Liver (tissue), 9 donors: Measurements from ENCODE around the gene CFAP251. TPM values are rescaled to one million over a fixed set of nuclear protein-coding genes. Genes with fewer than 3 reads are reported as not detected.

Experiments
- DNase-seq: peaks from one replicate; pipeline ENCODE4 v3.0.0-alpha.2; 2017; ENCODE audit warnings: low spot score
- H3K27ac ChIP-seq, 2 donors: one replicate each; pipeline ENCODE4 v1.7.0; 2013; ENCODE audit warnings: inconsistent platforms in 2 of 2, low read length in 2 of 2, control low read depth in 1 of 2, low read depth in 1 of 2, mild to moderate bottlenecking in 1 of 2
- H3K27me3 ChIP-seq, 4 donors: one replicate each; pipeline versions ENCODE4 v1.6.1 to v1.7.0; 2013; ENCODE audit warnings: low read length in 3 of 4, inconsistent platforms in 1 of 4, mild to moderate bottlenecking in 1 of 4, moderate library complexity in 1 of 4; ENCODE audit not compliant: control insufficient read depth in 4 of 4, insufficient read depth in 4 of 4
- H3K36me3 ChIP-seq, 4 donors: one replicate each; pipeline versions ENCODE4 v1.6.1 to v1.7.0; 2013; ENCODE audit warnings: low read length in 3 of 4, mild to moderate bottlenecking in 3 of 4, low read depth in 1 of 4, moderate library complexity in 1 of 4; ENCODE audit not compliant: control insufficient read depth in 4 of 4, insufficient read depth in 3 of 4
- H3K4me1 ChIP-seq, 4 donors: one replicate each; pipeline versions ENCODE4 v1.6.1 to v1.7.0; 2013; ENCODE audit warnings: low read length in 3 of 4, mild to moderate bottlenecking in 3 of 4, moderate library complexity in 1 of 4; ENCODE audit not compliant: control insufficient read depth in 4 of 4, insufficient read depth in 4 of 4
- H3K4me3 ChIP-seq, 3 donors: one replicate each; pipeline versions ENCODE4 v1.6.1 to v1.7.0; 2013; ENCODE audit warnings: low read length in 3 of 3, control low read depth in 1 of 3, low read depth in 1 of 3, mild to moderate bottlenecking in 1 of 3
- H3K9ac ChIP-seq, 2 donors: one replicate each; pipeline ENCODE4 v1.7.0; 2013; ENCODE audit warnings: low read length in 2 of 2, mild to moderate bottlenecking in 2 of 2, moderate library complexity in 2 of 2, control low read depth in 1 of 2, low read depth in 1 of 2
- H3K9me3 ChIP-seq, 4 donors: one replicate each; pipeline versions ENCODE4 v1.6.1 to v1.7.0; 2013; ENCODE audit warnings: low read length in 3 of 4; ENCODE audit not compliant: control insufficient read depth in 4 of 4
- EGR1 ChIP-seq, 2 donors: IDR thresholded peaks; 2 replicates each; pipeline ENCODE4 v1.6.1; 2016 to 2018; ENCODE audit warnings: antibody characterized with exemption in 2 of 2, low read depth in 2 of 2
- JUND ChIP-seq, 2 donors: IDR thresholded peaks; 2 replicates each; pipeline ENCODE4 v1.6.1; 2016; ENCODE audit warnings: antibody characterized with exemption in 2 of 2
- NR2F2 ChIP-seq: IDR thresholded peaks from 2 replicates; pipeline ENCODE4 v1.6.1; 2016; ENCODE audit warnings: antibody characterized with exemption
- RAD21 ChIP-seq, 2 donors: IDR thresholded peaks; 2 replicates each; pipeline ENCODE4 v1.6.1; 2016; ENCODE audit warnings: antibody characterized with exemption in 2 of 2, mild to moderate bottlenecking in 2 of 2
- TAF1 ChIP-seq: conservative IDR thresholded peaks from 2 replicates; pipeline ENCODE4 v1.6.1; 2016; ENCODE audit warnings: antibody characterized with exemption, mild to moderate bottlenecking
- YY1 ChIP-seq: IDR thresholded peaks from 2 replicates; pipeline ENCODE4 v1.6.1; 2016; ENCODE audit warnings: antibody characterized with exemption, mild to moderate bottlenecking
- WGBS: extraction: QIAGEN DNeasy Blood & Tissue Kit; methylation state at CpG from one replicate; pipeline ENCODE4 v1.1.7; 2013; 5-methylcytosine and 5-hydroxymethylcytosine counted together
- polyA plus RNA-seq, 2 donors: library from polyadenylated mRNA; stranded (reverse) in 1 of 2; unstranded in 1 of 2; fragments of 200-250 nt in 1 of 2; fragments of >200 nt in 1 of 2; fragmentation: Nextera tagmentation in 1 of 2; extraction: Ambion mirVana in 1 of 2; gene quantifications; one replicate each; pipeline versions ENCODE4 v1.2.1 to v1.2.3, GENCODE V29; 2013 to 2015
- total RNA-seq, 2 donors: library from RNA; depleted of rRNA; stranded (reverse); fragments of >200 nt; gene quantifications; one replicate each; pipeline ENCODE4 v1.2.3, GENCODE V29; 2014
- TF ChIP-seq, protein P1 (sequence below): IDR thresholded peaks from 2 replicates; pipeline ENCODE4 v1.6.1; 2016; ENCODE audit warnings: antibody characterized with exemption
- TF ChIP-seq, protein P2 (sequence below): fragments of 150-350 bp; IDR thresholded peaks from 2 replicates; pipeline ENCODE4 v1.5.1; 2017; ENCODE audit warnings: improper control_type of control experiment, low read depth, low read length; ENCODE audit not compliant: missing input control
- TF ChIP-seq, protein P3 (sequence below): IDR thresholded peaks from 2 replicates; pipeline ENCODE4 v1.6.1; 2016; ENCODE audit warnings: antibody characterized with exemption
- TF ChIP-seq, protein P4 (sequence below): IDR thresholded peaks from 2 replicates; pipeline ENCODE4 v1.6.1; 2016; ENCODE audit warnings: antibody characterized with exemption, mild to moderate bottlenecking
- TF ChIP-seq, protein P5 (sequence below): IDR thresholded peaks from 2 replicates; pipeline ENCODE4 v1.6.1; 2016; ENCODE audit warnings: antibody characterized with exemption
- donor health status: healthy.
- donor health status: healthy.
- donor health status: healthy.
- donor health status: healthy.
- donor health status: healthy.

The CFAP251 gene
- total and polyA plus RNA-seq, 4 donors = 1.6 to 4.0 (median 2.0) TPM

DNA sequence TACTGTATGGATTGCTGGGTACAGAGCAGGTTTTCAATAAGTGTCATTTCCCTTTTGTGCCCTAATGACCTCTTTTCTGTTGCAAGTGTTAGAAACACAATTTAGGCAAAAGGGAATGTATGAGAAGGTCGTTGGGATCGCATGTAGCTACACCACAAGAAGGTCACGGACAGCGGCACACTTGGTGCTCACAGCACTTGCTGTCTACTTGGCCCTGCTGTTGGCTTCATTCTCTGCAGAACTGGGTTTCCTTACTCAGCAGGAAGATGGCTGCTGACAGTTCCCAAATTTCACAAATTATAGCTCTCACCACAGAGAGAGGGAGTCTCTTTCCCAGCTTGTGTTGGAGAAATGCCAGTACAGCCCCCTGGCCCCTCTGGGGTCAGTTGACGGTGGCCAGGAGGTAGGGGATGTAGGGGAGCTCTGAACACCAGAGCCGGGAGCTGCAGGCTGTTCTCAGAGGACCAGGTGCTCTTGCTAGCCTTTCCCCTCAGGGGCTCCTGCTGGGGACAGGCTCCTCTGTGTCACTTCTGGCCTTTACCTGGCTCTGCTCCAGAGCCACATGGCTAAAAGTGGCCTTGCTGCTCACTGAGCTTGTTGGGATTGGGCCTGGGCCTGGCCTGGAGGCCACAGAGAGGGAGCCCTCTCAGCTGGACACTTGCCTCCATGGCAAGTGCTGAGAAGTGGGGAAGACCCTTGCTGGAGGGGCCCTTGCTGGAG, 52.3 kb downstream of the CFAP251 start:
- Histone ChIP-seq H3K4me3 (no peak overlapping the region), H3K9ac (no peak overlapping the region)

DNA sequence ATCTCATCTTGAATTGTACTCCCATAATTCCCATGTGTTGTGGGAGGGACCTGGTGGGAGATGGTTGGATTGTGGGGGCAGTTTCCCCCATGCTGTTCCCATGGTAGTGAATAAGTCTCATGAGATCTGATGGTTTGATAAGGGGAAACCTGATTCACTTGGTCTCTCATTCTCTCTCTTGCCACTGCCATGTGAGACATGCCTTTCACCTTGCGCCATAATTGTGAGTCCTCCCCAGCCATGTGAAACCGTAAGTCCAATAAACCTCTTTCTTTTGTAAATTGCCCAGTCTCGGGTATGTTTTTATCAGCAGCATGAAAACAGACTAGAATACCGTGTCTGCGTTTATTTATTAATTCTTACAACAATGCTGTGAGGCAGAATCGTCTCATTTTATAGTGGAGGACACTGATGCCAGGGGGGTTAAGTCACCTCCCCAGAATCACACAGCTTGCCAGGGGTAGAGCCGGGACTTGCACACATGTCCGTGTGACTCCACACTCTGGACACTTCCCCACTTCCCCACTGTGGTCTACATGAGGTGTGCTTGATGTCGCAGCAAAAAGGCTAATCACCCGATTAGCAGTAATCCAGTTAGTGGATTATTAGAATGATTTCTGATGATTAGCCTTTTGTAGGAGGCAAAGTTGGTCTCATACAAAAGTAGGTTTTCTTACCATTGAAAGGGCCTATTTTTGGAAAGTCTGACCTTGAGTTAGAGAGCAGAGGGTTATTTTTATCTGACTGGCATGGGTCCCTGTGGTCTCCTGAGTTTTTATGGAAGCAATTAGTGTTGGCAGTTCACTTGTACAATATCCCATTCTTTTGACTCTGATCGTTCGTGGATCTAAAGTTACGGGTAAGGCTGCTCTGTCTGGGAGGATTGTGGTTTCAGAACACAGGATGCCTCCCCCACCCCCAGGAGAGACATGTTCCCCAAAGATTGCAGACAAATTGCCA, 55.9 kb downstream of the CFAP251 start:
- H3K4me1 ChIP-seq = no peaks in the 10 kb centered on the region
- DNase-seq = no peak
- no peak overlapping the region for H3K4me3 ChIP-seq
- H3K27ac ChIP-seq = no peak overlapping the region
- no peaks in the 10 kb centered on the region for H3K36me3 ChIP-seq
- H3K9ac ChIP-seq = no peak overlapping the region
- WGBS = 79% methylated on average over 13 of the region's 13 CpGs
- TF ChIP-seq, protein P1, sequence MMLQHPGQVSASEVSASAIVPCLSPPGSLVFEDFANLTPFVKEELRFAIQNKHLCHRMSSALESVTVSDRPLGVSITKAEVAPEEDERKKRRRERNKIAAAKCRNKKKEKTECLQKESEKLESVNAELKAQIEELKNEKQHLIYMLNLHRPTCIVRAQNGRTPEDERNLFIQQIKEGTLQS = no peak
- TF ChIP-seq, protein P2, sequence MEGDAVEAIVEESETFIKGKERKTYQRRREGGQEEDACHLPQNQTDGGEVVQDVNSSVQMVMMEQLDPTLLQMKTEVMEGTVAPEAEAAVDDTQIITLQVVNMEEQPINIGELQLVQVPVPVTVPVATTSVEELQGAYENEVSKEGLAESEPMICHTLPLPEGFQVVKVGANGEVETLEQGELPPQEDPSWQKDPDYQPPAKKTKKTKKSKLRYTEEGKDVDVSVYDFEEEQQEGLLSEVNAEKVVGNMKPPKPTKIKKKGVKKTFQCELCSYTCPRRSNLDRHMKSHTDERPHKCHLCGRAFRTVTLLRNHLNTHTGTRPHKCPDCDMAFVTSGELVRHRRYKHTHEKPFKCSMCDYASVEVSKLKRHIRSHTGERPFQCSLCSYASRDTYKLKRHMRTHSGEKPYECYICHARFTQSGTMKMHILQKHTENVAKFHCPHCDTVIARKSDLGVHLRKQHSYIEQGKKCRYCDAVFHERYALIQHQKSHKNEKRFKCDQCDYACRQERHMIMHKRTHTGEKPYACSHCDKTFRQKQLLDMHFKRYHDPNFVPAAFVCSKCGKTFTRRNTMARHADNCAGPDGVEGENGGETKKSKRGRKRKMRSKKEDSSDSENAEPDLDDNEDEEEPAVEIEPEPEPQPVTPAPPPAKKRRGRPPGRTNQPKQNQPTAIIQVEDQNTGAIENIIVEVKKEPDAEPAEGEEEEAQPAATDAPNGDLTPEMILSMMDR = no peak
- no peak for TF ChIP-seq RAD21 (IDR thresholded peaks at IDR 0.05)
- TF ChIP-seq, protein P3, sequence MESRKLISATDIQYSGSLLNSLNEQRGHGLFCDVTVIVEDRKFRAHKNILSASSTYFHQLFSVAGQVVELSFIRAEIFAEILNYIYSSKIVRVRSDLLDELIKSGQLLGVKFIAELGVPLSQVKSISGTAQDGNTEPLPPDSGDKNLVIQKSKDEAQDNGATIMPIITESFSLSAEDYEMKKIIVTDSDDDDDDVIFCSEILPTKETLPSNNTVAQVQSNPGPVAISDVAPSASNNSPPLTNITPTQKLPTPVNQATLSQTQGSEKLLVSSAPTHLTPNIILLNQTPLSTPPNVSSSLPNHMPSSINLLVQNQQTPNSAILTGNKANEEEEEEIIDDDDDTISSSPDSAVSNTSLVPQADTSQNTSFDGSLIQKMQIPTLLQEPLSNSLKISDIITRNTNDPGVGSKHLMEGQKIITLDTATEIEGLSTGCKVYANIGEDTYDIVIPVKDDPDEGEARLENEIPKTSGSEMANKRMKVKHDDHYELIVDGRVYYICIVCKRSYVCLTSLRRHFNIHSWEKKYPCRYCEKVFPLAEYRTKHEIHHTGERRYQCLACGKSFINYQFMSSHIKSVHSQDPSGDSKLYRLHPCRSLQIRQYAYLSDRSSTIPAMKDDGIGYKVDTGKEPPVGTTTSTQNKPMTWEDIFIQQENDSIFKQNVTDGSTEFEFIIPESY = no peak
- TF ChIP-seq, protein P4, sequence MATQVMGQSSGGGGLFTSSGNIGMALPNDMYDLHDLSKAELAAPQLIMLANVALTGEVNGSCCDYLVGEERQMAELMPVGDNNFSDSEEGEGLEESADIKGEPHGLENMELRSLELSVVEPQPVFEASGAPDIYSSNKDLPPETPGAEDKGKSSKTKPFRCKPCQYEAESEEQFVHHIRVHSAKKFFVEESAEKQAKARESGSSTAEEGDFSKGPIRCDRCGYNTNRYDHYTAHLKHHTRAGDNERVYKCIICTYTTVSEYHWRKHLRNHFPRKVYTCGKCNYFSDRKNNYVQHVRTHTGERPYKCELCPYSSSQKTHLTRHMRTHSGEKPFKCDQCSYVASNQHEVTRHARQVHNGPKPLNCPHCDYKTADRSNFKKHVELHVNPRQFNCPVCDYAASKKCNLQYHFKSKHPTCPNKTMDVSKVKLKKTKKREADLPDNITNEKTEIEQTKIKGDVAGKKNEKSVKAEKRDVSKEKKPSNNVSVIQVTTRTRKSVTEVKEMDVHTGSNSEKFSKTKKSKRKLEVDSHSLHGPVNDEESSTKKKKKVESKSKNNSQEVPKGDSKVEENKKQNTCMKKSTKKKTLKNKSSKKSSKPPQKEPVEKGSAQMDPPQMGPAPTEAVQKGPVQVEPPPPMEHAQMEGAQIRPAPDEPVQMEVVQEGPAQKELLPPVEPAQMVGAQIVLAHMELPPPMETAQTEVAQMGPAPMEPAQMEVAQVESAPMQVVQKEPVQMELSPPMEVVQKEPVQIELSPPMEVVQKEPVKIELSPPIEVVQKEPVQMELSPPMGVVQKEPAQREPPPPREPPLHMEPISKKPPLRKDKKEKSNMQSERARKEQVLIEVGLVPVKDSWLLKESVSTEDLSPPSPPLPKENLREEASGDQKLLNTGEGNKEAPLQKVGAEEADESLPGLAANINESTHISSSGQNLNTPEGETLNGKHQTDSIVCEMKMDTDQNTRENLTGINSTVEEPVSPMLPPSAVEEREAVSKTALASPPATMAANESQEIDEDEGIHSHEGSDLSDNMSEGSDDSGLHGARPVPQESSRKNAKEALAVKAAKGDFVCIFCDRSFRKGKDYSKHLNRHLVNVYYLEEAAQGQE = no peak
- TF ChIP-seq YY1 = no peak
- H3K9me3 ChIP-seq = no peaks in the 10 kb centered on the region
- H3K27me3 ChIP-seq = no peaks in the 10 kb centered on the region

More for the DNA sequence above, 52.3 kb downstream of the CFAP251 start:
- no peak for DNase-seq
- H3K36me3 ChIP-seq = peaks cover 0 to 2% (median 0%) of the 10 kb centered on the region in 4 donors
- 78% methylated on average over 6 of the region's 6 CpGs for WGBS
- no peak overlapping the region for H3K27ac ChIP-seq
- no peaks in the 10 kb centered on the region for H3K27me3 ChIP-seq
- H3K9me3 ChIP-seq = no peaks in the 10 kb centered on the region
- no peaks in the 10 kb centered on the region for H3K4me1 ChIP-seq
- TF ChIP-seq, protein P5, sequence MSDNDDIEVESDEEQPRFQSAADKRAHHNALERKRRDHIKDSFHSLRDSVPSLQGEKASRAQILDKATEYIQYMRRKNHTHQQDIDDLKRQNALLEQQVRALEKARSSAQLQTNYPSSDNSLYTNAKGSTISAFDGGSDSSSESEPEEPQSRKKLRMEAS = no peak
- TF ChIP-seq JUND (IDR thresholded peaks at IDR 0.05) = no peak
- TF ChIP-seq YY1 = no peak
- no peak for TF ChIP-seq EGR1 (IDR thresholded peaks at IDR 0.05; ENCODE audit: low read depth in 2 of 2)
- TF ChIP-seq, protein P1 = no peak
- TF ChIP-seq RAD21 (IDR thresholded peaks at IDR 0.05) = no peak
- TF ChIP-seq NR2F2 = no peak
- no peak for TF ChIP-seq TAF1
